ENCODE measurements around the gene MPRIP. TPM values are rescaled to one million over a fixed set of nuclear protein-coding genes. Genes with fewer than 3 reads are reported as not detected.

Gene MPRIP
- total RNA-seq, 1 donor from 2014 or later, result 102 TPM

GRCh38 chr17:17165666-17166308 is 123.5 kb downstream of the MPRIP start:
- DNase-seq (ENCODE audit: low read depth), result no peak
- no peak for TF ChIP-seq CTCF (conservative IDR thresholded peaks at IDR 0.05; ENCODE audit: low read depth, low read length)
- H3K4me3 ChIP-seq (ENCODE audit: low read depth, low read length), result no peak overlapping the region

GRCh38 chr17:17166446-17166845 is 124.2 kb downstream of the MPRIP start:
- DNase-seq (ENCODE audit: low read depth), result no peak
- no peak overlapping the region for H3K4me3 ChIP-seq (ENCODE audit: low read depth, low read length)
- TF ChIP-seq CTCF (conservative IDR thresholded peaks at IDR 0.05; ENCODE audit: low read depth, low read length), result no peak

GRCh38 chr17:17167356-17167755 is 125.1 kb downstream of the MPRIP start:
- no peak for DNase-seq (ENCODE audit: low read depth)
- no peak for TF ChIP-seq CTCF (conservative IDR thresholded peaks at IDR 0.05; ENCODE audit: low read depth, low read length)
- no peak overlapping the region for H3K4me3 ChIP-seq (ENCODE audit: low read depth, low read length)

- H3K4me3 ChIP-seq (ENCODE audit: low read depth, low read length), result no peak overlapping the region
- DNase-seq (ENCODE audit: low read depth), result no peak
- no peak for TF ChIP-seq CTCF (conservative IDR thresholded peaks at IDR 0.05; ENCODE audit: low read depth, low read length)
These were observed 125.7 kb downstream of the MPRIP start for GRCh38 chr17:17167986-17168385.

GRCh38 chr17:17168401-17168800 is 126.1 kb downstream of the MPRIP start:
- DNase-seq (ENCODE audit: low read depth), result no peak
- H3K4me3 ChIP-seq (ENCODE audit: low read depth, low read length), result no peak overlapping the region
- no peak for TF ChIP-seq CTCF (conservative IDR thresholded peaks at IDR 0.05; ENCODE audit: low read depth, low read length)

GRCh38 chr17:17169396-17169795 is 127.1 kb downstream of the MPRIP start:
- no peak for TF ChIP-seq CTCF (conservative IDR thresholded peaks at IDR 0.05; ENCODE audit: low read depth, low read length)
- H3K4me3 ChIP-seq (ENCODE audit: low read depth, low read length), result no peak overlapping the region
- DNase-seq (ENCODE audit: low read depth), result no peak

GRCh38 chr17:17170346-17170985 is 128.2 kb downstream of the MPRIP start:
- H3K4me3 ChIP-seq (ENCODE audit: low read depth, low read length), result no peak overlapping the region
- DNase-seq (ENCODE audit: low read depth), result no peak
- TF ChIP-seq CTCF (conservative IDR thresholded peaks at IDR 0.05; ENCODE audit: low read depth, low read length), result no peak

Measured in epithelial cell of proximal tubule (primary cell).